Left forelimb (tissue), 1 donor: ENCODE data around the gene RNASE4.

Experiments used
- DNase-seq: peaks from one replicate; pipeline ENCODE4 v3.0.0-alpha.2; 2018; ENCODE audit warnings: low spot score

Gene RNASE4

GRCh38 chr14:20745571-20746358 is 61.4 kb downstream of the RNASE4 start, which contains the start of gene EDDM3A:
Gene EDDM3A, plus strand, starts transcription at chr14:20745887. Its CDS starts 1,694 bp downstream, at chr14:20747581.
- no peak for DNase-seq

- DNase-seq = no peak
Measured at GRCh38 chr14:20746566-20746965, 62.2 kb downstream of the RNASE4 start.

GRCh38 chr14:20748439-20748838 is 64.1 kb downstream of the RNASE4 start:
- no peak for DNase-seq

- DNase-seq = no peak
Measured at GRCh38 chr14:20750194-20750593, 65.8 kb downstream of the RNASE4 start.
